IMR-90 (cell line): ENCODE measurements around the gene CNBD2. TPM values are rescaled to one million over a fixed set of nuclear protein-coding genes. Genes with fewer than 3 reads are reported as not detected.

Source experiments
- ATAC-seq: fragments of 200-7000 bp; cut with Tn5 transposase; 2 replicates; pipeline ENCODE4 v1.9.1; 2020; ENCODE audit warnings: low read depth, mild to moderate bottlenecking, moderate library complexity
- BruUV-seq: library from RNA; stranded (reverse); fragments of 400-500 nt; replicated peaks from 2 replicates; lab custom pipeline; 2021; lab: Mats Ljungman, UMichigan
- CTCF ChIA-PET: fragments of 300-600 bp; formaldehyde crosslinking; extraction: SDS; loops from one replicate; lab custom pipeline; 2021; ENCODE audit warnings: antibody characterized with exemption; lab: Yijun Ruan, JAX
- POLR2A ChIA-PET: fragments of 300-600 bp; sonication (Branson Sonifier 250); formaldehyde crosslinking; loops from one replicate; lab custom pipeline; 2022; ENCODE audit warnings: antibody characterized with exemption; ENCODE audit not compliant: unreplicated experiment; lab: Charles Lee
- DNase-seq: peaks from one replicate; pipeline ENCODE4 v3.0.0; 2013
- H2AFZ ChIP-seq: replicated peaks from 2 replicates; pipeline ENCODE3; 2013; ENCODE audit warnings: low read length, mild to moderate bottlenecking; ENCODE audit not compliant: poor library complexity
- H2AK5ac ChIP-seq: 2 replicates; pipeline ENCODE4 v1.6.1; 2013; ENCODE audit warnings: low read depth, low read length, inconsistent platforms
- H2AK9ac ChIP-seq: replicated peaks from 2 replicates; pipeline ENCODE3; 2013; ENCODE audit warnings: mild to moderate bottlenecking, low read depth, low read length, moderate library complexity; ENCODE audit not compliant: poor library complexity
- H2BK120ac ChIP-seq: 2 replicates; pipeline ENCODE4 v1.6.1; 2013; ENCODE audit warnings: low read depth, low read length, inconsistent platforms
- H2BK15ac ChIP-seq: 3 replicates; pipeline ENCODE4 v1.6.1; 2013; ENCODE audit warnings: low read depth, low read length, inconsistent platforms
- H2BK20ac ChIP-seq: 2 replicates; pipeline ENCODE4 v1.6.1; 2013; ENCODE audit warnings: low read depth, mild to moderate bottlenecking, inconsistent platforms, low read length, moderate library complexity
- H2BK5ac ChIP-seq: 2 replicates; pipeline ENCODE4 v1.6.1; 2013; ENCODE audit warnings: mild to moderate bottlenecking, low read depth, low read length, inconsistent platforms; ENCODE audit not compliant: poor library complexity, severe bottlenecking
- H3K14ac ChIP-seq: replicated peaks from 2 replicates; pipeline ENCODE4 v1.6.1; 2013; ENCODE audit warnings: low read depth, low read length, inconsistent platforms
- H3K18ac ChIP-seq: 2 replicates; pipeline ENCODE4 v1.6.1; 2013; ENCODE audit warnings: low read depth, low read length, control low read depth
- H3K23ac ChIP-seq: 2 replicates; pipeline ENCODE4 v1.6.1; 2013; ENCODE audit warnings: low read depth, low read length, inconsistent platforms
- H3K27ac ChIP-seq: 2 replicates; pipeline ENCODE4 v1.5.1; 2013; ENCODE audit warnings: mild to moderate bottlenecking, control low read depth, low read length; ENCODE audit not compliant: insufficient read depth
- H3K27me3 ChIP-seq: 2 replicates; pipeline ENCODE4 v1.6.1; 2013; ENCODE audit warnings: low read length; ENCODE audit not compliant: control insufficient read depth, insufficient read depth
- H3K36me3 ChIP-seq: 2 replicates; pipeline ENCODE4 v1.6.1; 2013; ENCODE audit warnings: low read length, mixed read lengths; ENCODE audit not compliant: control insufficient read depth, insufficient read depth
- H3K4ac ChIP-seq: 2 replicates; pipeline ENCODE4 v1.6.1; 2013; ENCODE audit warnings: low read depth, low read length, inconsistent platforms
- H3K4me1 ChIP-seq: 2 replicates; pipeline ENCODE4 v1.6.1; 2013; ENCODE audit warnings: low read length, mixed read lengths; ENCODE audit not compliant: control insufficient read depth, insufficient read depth
- H3K4me2 ChIP-seq: 2 replicates; pipeline ENCODE4 v1.6.1; 2013; ENCODE audit warnings: low read depth, mild to moderate bottlenecking, control low read depth, low read length, moderate library complexity
- H3K4me3 ChIP-seq: 2 replicates; pipeline ENCODE4 v1.5.1; 2013; ENCODE audit warnings: low read depth, mild to moderate bottlenecking, control low read depth, low read length, moderate library complexity; ENCODE audit not compliant: insufficient read depth
- H3K56ac ChIP-seq: 2 replicates; pipeline ENCODE4 v1.6.1; 2013; ENCODE audit warnings: low read length, inconsistent platforms; ENCODE audit not compliant: insufficient read depth; ENCODE audit errors: extremely low read depth
- H3K79me1 ChIP-seq, 2 experiments: 2 replicates each; pipeline ENCODE4 v1.6.1; 2013; ENCODE audit warnings: low read length in 2 of 2, inconsistent platforms in 1 of 2, low read depth in 1 of 2
- H3K9ac ChIP-seq: 2 replicates; pipeline ENCODE4 v1.6.1; 2013; ENCODE audit warnings: low read depth, low read length, control low read depth
- H3K9me1 ChIP-seq: 2 replicates; pipeline ENCODE4 v1.6.1; 2013; ENCODE audit warnings: low read length, inconsistent platforms; ENCODE audit not compliant: insufficient read depth
- H3K9me3 ChIP-seq: 2 replicates; pipeline ENCODE4 v1.6.1; 2013; ENCODE audit warnings: low read length; ENCODE audit not compliant: control insufficient read depth, insufficient read depth
- H4K20me1 ChIP-seq: 2 replicates; pipeline ENCODE4 v1.6.1; 2013; ENCODE audit warnings: low read length, inconsistent platforms; ENCODE audit not compliant: insufficient read depth
- H4K5ac ChIP-seq: 2 replicates; pipeline ENCODE4 v1.6.1; 2013; ENCODE audit warnings: mild to moderate bottlenecking, low read depth, low read length, control low read depth
- H4K8ac ChIP-seq, 2 experiments: 2 replicates each; pipeline ENCODE4 v1.6.1; 2013; ENCODE audit warnings: low read depth in 2 of 2, low read length in 2 of 2, control low read depth in 1 of 2, inconsistent platforms in 1 of 2
- H4K91ac ChIP-seq: 2 replicates; pipeline ENCODE4 v1.6.1; 2013; ENCODE audit warnings: low read depth, low read length, inconsistent platforms; ENCODE audit not compliant: insufficient read depth
- BHLHE40 ChIP-seq: fragments of 150-350 bp; IDR thresholded peaks from 2 replicates; pipeline ENCODE4 v1.6.1; 2016; ENCODE audit warnings: mild to moderate bottlenecking, low read depth, low read length
- CEBPB ChIP-seq: IDR thresholded peaks from 2 replicates; pipeline ENCODE4 v1.6.1; 2012; ENCODE audit warnings: low read depth, low read length, improper control_type of control experiment
- CHD1 ChIP-seq: IDR thresholded peaks from 2 replicates; pipeline ENCODE4 v1.6.1; 2012; ENCODE audit warnings: low read depth, low read length, improper control_type of control experiment
- FOS ChIP-seq: fragments of 150-350 bp; IDR thresholded peaks from 2 replicates; pipeline ENCODE4 v1.6.1; 2016; ENCODE audit warnings: low read depth, low read length
- MAFK ChIP-seq: IDR thresholded peaks from 2 replicates; pipeline ENCODE4 v1.6.1; 2012; ENCODE audit warnings: low read depth, low read length, improper control_type of control experiment
- MAZ ChIP-seq: IDR thresholded peaks from 2 replicates; pipeline ENCODE4 v1.6.1; 2012; ENCODE audit warnings: low read depth, mild to moderate bottlenecking, low read length, improper control_type of control experiment, moderate library complexity, borderline replicate concordance
- NFE2L2 ChIP-seq: fragments of 150-350 bp; IDR thresholded peaks from 2 replicates; pipeline ENCODE4 v1.6.1; 2016; ENCODE audit warnings: low read depth, mild to moderate bottlenecking, low read length
- POLR2A ChIP-seq: IDR thresholded peaks from 2 replicates; pipeline ENCODE4 v1.6.1; 2012; ENCODE audit warnings: mild to moderate bottlenecking, low read depth, low read length
- RAD21 ChIP-seq: IDR thresholded peaks from 2 replicates; pipeline ENCODE4 v1.6.1; 2012; ENCODE audit warnings: low read length, improper control_type of control experiment
- RCOR1 ChIP-seq: IDR thresholded peaks from 2 replicates; pipeline ENCODE4 v1.6.1; 2012; ENCODE audit warnings: mild to moderate bottlenecking, low read length, improper control_type of control experiment; ENCODE audit not compliant: insufficient replicate concordance
- SMC3 ChIP-seq: fragments of 150-350 bp; IDR thresholded peaks from 2 replicates; pipeline ENCODE4 v1.6.1; 2016; ENCODE audit warnings: low read depth, mild to moderate bottlenecking, antibody characterized with exemption, low read length, moderate library complexity
- WGBS, 2 experiments: methylation state at CpG; one replicate each; pipeline versions ENCODE4 v1.1.5 to v1.1.7; 2013; ENCODE audit warnings: missing lambda C conversion rate in 2 of 2; ENCODE audit not compliant: insufficient read length in 1 of 2; ENCODE audit errors: extremely low coverage in 2 of 2; 5-methylcytosine and 5-hydroxymethylcytosine counted together
- dilution Hi-C: fragments of 300-500 bp; cut with HindIII; formaldehyde crosslinking; loops from one replicate; pipeline ENCODE4 v1.14.3; 2018; ENCODE audit warnings: low sequenced_read_pairs; ENCODE audit not compliant: unreplicated experiment
- in situ Hi-C: fragments of 300-500 bp; cut with MboI; formaldehyde crosslinking; loops from 3 replicates; pipeline ENCODE4 v1.14.3; 2019; ENCODE audit warnings: low sequenced_read_pairs, inconsistent platforms, mixed read lengths
- intact Hi-C: fragments of 100-400 bp; cut with micrococcal nuclease; formaldehyde crosslinking; loops from 2 replicates; pipeline ENCODE4 v1.10.0; 2022
- polyA plus RNA-seq, 3 experiments: library from polyadenylated mRNA; depleted of rRNA; stranded (reverse); fragments of >200 nt; gene quantifications; 2 replicates each; pipeline ENCODE4 v1.2.3, GENCODE V29; 2012; ENCODE audit warnings: low replicate concordance in 1 of 3
- total RNA-seq: library from RNA; depleted of rRNA; stranded (reverse); fragments of >200 nt; gene quantifications from 2 replicates; pipeline ENCODE4 v1.2.3, GENCODE V29; 2012
- TF ChIP-seq, protein P1 (sequence below): fragments of 150-350 bp; IDR thresholded peaks from 2 replicates; pipeline ENCODE4 v1.6.1; 2017; ENCODE audit warnings: mild to moderate bottlenecking, antibody characterized with exemption, low read length, low read depth
- TF ChIP-seq, protein P2 (sequence below): fragments of 150-350 bp; IDR thresholded peaks from 2 replicates; pipeline ENCODE4 v1.6.1; 2016; ENCODE audit warnings: low read depth, mild to moderate bottlenecking, low read length, moderate library complexity, borderline replicate concordance
- TF ChIP-seq, protein P3 (sequence below): conservative IDR thresholded peaks from 2 replicates; pipeline ENCODE4 v1.5.1; 2012; ENCODE audit warnings: mild to moderate bottlenecking, low read depth, low read length, improper control_type of control experiment

CNBD2 gene
- total and polyA plus RNA-seq, 2 of the 4 experiments (the other 2 are of a cell fraction): 0.90 to 1.7 TPM

DNA sequence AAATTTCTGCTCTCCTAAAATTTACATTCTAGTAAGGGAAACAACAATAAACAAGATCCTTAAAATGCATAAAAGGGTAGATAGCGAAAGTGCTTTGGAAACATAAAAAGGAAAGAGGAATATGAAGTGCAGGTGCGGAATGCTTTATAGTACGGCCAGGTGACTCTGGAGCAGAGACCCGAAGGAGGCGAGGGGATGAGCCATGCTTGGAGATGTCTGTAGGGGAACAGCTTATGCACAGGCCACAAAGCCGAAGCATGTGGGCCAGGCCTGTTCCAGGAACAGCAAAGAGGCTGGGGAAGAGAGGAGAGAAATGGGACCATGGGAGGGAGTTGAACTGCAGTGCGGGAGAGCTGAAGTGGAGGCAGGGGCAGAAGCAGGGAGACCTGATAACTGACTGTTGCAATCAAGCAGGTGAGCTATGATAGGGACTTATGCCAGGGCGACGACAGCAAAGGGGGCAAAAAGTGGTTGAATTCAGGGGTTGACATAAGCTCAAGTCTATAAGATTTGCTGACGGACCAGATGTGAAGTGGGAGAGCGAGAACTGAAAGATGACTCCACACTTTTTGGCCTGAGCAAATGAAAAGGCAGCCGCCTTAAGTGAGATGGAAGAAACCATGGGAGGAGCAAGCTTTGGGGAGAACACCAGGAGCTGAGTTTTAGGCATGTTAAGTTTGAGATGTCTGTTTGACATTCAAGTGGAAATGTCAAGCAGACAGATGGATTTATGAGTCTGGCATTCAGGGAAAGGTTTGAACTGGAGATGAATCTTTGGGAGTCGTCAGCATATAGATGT, 83.1 kb downstream of the CNBD2 start:
- Histone ChIP-seq H3K4ac (peak overlapping the region; percentile 90), H3K36me3 (peaks cover 3% of the 10 kb centered on the region), H3K4me3 (peak overlapping the region; percentile 88), H3K27me3 (no peaks in the 10 kb centered on the region; the same call in 1 of the 2 replicates), H2AK5ac (peak overlapping the region; percentile 65), H3K56ac (peak overlapping the region; percentile 20; the same call in 1 of the 2 replicates), H3K9me1 (peaks cover 7% of the 10 kb centered on the region; the same call in 1 of the 2 replicates), H2BK5ac (no peak overlapping the region), H3K23ac (no peak overlapping the region), H2BK20ac (no peak overlapping the region; the same call in 1 of the 2 replicates), H2BK15ac (peak overlapping the region; percentile 81; the same call in 2 of the 3 replicates), H3K9me3 (no peaks in the 10 kb centered on the region), H3K79me1 (peaks cover 0 to 13% of the 10 kb centered on the region in 2 experiments; a peak in 2 of 4 replicates), H4K20me1 (peaks cover 29% of the 10 kb centered on the region), H2AFZ (peak overlapping the region; percentile 94), H2AK9ac (peak overlapping the region; percentile 91), H3K4me1 (no peaks in the 10 kb centered on the region), H2BK120ac (peak overlapping the region; percentile 51; the same call in 1 of the 2 replicates), H3K27ac (no peak overlapping the region), H4K5ac (peak overlapping the region; percentile 98), H4K91ac (peak overlapping the region; percentile 81), H3K4me2 (peak overlapping the region; percentile 95), H3K18ac (no peak overlapping the region), H3K9ac (peak overlapping the region; percentile 16; the same call in 1 of the 2 replicates), H4K8ac (peak overlapping the region; percentile 94 to 97), H3K14ac (peak overlapping the region; percentile 80)
- ATAC-seq: no peak
- intact Hi-C loops (loop anchor here (2.0 to 5.0 kb wide), 2 partner anchors 59 to 87 kb away; no protein-coding TSS in a partner anchor), in situ Hi-C loops (no loop called here), dilution Hi-C loops (no loop called here)
- CTCF ChIA-PET: no interaction called here
- POLR2A ChIA-PET: no interaction called here
- no TSS peak for BruUV-seq
- no peak for DNase-seq
- 86% methylated on average over 13 of the region's 13 CpGs; no CpG with 5 or more reads in 1 of the 2 experiments for WGBS, 2 experiments
- TF ChIP-seq NFE2L2 (no peak), POLR2A (no peak), FOS (no peak), MAZ (no peak), RAD21 (no peak), MAFK (no peak), CEBPB (no peak), CHD1 (no peak), RCOR1 (no peak), SMC3 (no peak), BHLHE40 (no peak)
- TF ChIP-seq, protein P1, sequence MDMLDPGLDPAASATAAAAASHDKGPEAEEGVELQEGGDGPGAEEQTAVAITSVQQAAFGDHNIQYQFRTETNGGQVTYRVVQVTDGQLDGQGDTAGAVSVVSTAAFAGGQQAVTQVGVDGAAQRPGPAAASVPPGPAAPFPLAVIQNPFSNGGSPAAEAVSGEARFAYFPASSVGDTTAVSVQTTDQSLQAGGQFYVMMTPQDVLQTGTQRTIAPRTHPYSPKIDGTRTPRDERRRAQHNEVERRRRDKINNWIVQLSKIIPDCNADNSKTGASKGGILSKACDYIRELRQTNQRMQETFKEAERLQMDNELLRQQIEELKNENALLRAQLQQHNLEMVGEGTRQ: no peak
- TF ChIP-seq, protein P2, sequence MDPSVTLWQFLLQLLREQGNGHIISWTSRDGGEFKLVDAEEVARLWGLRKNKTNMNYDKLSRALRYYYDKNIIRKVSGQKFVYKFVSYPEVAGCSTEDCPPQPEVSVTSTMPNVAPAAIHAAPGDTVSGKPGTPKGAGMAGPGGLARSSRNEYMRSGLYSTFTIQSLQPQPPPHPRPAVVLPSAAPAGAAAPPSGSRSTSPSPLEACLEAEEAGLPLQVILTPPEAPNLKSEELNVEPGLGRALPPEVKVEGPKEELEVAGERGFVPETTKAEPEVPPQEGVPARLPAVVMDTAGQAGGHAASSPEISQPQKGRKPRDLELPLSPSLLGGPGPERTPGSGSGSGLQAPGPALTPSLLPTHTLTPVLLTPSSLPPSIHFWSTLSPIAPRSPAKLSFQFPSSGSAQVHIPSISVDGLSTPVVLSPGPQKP: no peak
- TF ChIP-seq, protein P3, sequence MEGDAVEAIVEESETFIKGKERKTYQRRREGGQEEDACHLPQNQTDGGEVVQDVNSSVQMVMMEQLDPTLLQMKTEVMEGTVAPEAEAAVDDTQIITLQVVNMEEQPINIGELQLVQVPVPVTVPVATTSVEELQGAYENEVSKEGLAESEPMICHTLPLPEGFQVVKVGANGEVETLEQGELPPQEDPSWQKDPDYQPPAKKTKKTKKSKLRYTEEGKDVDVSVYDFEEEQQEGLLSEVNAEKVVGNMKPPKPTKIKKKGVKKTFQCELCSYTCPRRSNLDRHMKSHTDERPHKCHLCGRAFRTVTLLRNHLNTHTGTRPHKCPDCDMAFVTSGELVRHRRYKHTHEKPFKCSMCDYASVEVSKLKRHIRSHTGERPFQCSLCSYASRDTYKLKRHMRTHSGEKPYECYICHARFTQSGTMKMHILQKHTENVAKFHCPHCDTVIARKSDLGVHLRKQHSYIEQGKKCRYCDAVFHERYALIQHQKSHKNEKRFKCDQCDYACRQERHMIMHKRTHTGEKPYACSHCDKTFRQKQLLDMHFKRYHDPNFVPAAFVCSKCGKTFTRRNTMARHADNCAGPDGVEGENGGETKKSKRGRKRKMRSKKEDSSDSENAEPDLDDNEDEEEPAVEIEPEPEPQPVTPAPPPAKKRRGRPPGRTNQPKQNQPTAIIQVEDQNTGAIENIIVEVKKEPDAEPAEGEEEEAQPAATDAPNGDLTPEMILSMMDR: no peak
